LNCaP clone FGC (cell line): ENCODE results near the gene ZNF865.

Experiments used
- DNase-seq: peaks from one replicate; pipeline ENCODE4 v3.0.0-alpha.2; 2011; ENCODE audit warnings: low read depth
- H3K4me3 ChIP-seq: 2 replicates; pipeline ENCODE4 v1.5.1; 2011; ENCODE audit warnings: mild to moderate bottlenecking, low read depth, low read length, control low read depth
- TF ChIP-seq, protein P1 (sequence below): IDR thresholded peaks from 2 replicates; pipeline ENCODE4 v1.5.1; 2012; ENCODE audit warnings: mild to moderate bottlenecking; ENCODE audit not compliant: control insufficient read depth, insufficient read depth; ENCODE audit errors: extremely low read depth

ZNF865 gene

DNA sequence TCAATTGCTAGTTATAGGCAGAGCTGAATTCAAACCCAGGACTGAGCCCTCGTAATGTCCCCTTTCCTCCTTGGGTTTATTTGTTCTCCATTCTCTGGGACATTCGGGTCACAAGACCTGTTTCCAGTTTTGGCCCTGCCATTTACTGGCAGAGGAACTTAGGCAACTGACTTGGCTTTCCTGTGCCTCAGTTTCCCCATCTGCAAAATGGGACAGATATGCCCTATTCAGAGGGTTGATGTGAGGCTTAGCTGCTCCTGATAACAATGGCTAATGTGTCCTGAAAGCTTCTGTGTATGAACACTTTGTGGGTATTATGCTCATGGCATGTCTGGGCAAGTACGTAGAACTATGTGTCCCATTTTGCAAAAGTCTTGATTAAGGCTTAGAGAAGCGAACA is 4.4 kb upstream of the ZNF865 start:
- TF ChIP-seq, protein P1, sequence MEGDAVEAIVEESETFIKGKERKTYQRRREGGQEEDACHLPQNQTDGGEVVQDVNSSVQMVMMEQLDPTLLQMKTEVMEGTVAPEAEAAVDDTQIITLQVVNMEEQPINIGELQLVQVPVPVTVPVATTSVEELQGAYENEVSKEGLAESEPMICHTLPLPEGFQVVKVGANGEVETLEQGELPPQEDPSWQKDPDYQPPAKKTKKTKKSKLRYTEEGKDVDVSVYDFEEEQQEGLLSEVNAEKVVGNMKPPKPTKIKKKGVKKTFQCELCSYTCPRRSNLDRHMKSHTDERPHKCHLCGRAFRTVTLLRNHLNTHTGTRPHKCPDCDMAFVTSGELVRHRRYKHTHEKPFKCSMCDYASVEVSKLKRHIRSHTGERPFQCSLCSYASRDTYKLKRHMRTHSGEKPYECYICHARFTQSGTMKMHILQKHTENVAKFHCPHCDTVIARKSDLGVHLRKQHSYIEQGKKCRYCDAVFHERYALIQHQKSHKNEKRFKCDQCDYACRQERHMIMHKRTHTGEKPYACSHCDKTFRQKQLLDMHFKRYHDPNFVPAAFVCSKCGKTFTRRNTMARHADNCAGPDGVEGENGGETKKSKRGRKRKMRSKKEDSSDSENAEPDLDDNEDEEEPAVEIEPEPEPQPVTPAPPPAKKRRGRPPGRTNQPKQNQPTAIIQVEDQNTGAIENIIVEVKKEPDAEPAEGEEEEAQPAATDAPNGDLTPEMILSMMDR: no peak
- no peak for DNase-seq
- H3K4me3 ChIP-seq: peak overlapping the region; percentile 61

DNA sequence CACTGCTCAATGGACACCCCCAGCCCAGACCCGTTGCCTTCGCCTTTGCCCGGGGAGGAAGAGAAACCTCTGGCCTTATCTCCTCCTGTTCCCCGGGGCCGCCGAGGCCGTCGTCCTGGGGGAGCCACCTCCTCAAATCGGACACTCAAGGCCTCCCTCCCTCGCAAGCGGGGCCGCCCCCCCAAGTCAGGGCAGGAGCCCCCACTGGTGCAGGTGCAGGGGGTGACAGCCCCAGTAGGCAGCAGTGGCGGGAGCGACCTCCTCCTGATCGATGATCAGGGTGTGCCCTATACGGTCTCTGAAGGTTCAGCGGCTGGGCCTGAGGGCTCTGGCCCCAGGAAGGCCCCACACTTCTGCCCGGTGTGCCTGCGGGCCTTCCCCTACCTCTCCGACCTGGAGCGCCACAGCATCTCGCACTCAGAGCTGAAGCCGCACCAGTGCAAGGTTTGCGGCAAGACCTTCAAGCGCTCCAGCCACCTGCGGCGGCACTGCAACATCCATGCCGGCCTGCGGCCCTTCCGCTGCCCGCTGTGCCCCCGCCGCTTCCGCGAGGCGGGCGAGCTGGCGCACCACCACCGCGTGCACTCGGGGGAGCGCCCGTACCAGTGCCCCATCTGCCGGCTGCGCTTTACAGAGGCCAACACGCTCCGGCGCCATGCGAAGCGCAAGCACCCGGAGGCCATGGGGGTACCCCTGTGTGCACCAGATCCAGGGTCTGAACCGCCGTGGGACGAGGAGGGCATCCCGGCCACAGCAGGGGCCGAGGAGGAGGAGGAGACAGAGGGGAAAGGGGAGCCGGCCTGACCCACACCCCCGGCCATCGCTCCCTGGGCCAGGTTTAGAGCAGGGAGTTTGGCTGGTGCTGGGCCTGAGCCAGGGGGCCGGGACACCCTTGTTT is 3.1 kb upstream of the ZNF865 start:
- no peak for DNase-seq
- no peak overlapping the region for H3K4me3 ChIP-seq
- TF ChIP-seq, protein P1: no peak

DNA sequence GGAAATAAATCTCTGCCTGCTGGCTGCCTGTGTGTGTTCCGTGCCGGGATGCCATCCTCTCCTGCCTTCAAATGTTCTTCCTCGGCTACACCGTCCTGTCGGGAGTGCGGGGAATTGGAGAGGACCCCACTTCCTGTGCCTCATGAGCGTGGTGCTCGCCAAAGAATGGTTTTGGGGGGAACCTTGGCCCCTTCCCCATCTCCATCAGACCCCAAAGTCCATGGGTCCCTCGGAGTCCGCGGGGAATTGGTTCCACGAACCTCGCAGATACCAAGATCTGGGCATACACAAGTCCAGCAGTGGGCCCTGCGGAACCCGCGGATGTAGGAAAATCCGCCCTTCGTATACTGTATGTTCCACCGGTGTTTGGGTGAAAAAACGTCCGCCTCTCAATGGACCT is 2.3 kb upstream of the ZNF865 start:
- DNase-seq: no peak
- no peak overlapping the region for H3K4me3 ChIP-seq
- TF ChIP-seq, protein P1: no peak

DNA sequence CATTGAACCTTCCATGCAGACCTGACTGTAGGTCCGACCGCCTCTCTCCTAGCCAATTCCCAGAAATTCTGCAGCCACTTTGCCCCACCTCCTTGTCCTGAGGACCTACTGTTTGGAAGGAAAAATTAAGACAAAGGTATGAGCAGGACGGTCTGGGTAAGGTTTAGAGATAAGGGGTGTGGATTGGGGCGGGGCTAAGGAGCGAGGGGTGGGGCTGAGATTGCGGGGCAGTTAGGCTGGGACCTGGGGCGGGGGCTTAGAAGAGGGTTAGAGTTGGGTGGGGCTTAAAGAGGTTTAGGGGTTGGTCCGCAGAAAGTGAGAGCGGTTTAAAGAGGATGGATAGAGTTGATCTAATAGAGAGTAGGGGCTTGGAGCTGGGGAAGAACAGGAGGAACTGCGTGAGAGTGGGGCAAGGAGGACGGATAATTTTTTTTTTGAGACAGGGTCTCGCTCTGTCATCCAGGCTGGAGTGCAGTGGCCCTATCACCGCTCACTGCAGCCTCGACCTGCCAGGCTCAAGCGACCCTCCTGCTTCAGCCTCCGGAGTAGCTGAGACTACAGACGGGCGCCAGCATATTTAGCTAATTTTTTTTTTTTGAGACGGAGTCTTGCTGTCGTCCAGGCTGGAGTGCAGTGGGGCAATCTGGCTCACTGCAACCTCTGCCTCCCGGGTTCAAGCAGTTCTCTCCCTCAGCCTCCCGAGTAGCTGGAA is 1.7 kb upstream of the ZNF865 start:
- no peak for DNase-seq
- TF ChIP-seq, protein P1: no peak
- no peak overlapping the region for H3K4me3 ChIP-seq

DNA sequence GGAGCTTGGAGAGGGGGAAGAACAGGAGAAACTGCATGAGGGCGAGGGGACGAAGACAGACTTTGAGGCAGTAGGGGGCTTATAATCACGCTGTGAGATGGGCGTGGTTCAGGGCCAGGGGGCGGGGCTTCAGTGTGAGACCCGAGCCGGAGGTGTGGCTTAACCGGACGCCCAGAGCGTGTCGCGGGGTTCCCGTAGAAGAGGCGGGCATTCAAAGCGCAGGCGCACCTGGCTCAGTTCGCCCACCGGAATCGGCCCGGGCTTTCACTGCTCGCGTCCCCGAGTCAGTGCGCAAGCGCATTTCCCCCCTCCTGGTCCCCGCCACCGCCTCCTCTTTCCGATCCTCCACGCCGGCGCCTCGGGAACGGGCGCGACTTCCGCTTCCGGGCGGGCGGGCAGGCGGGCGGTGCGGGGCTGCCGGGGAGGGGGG is 225 bp upstream of the ZNF865 start:
- TF ChIP-seq, protein P1: no peak
- peak overlapping the region; percentile 96 for H3K4me3 ChIP-seq
- DNase-seq: peak; percentile 81

DNA sequence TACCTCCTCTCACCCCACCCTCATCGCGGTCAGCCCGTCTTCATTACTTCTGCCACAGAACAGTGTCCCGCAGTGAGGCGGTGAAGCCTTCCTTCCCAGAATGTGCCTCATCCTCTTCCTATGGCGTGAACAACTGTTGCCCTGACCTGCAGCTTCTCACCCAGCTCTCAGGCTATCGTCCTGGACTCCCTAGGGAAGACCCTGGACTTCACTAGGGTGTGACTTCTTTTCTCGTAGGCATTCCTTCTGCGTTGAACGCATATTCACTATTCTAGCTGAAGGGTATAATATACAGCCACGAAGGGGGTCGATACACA is 982 bp downstream of the ZNF865 start:
- peak overlapping the region; percentile 96 for H3K4me3 ChIP-seq
- no peak for DNase-seq
- TF ChIP-seq, protein P1: no peak
